ENCODE data around the gene PTPRG. TPM values are rescaled to one million over a fixed set of nuclear protein-coding genes. Genes with fewer than 3 reads are reported as not detected.

PTPRG gene
- total RNA-seq, 2 experiments from 2014 or later: 0.13 to 0.70 TPM

GRCh38 chr3:62020706-62021105 lies 459.3 kb downstream of the PTPRG start:
- no peaks in the 10 kb centered on the region for H3K79me2 ChIP-seq (ENCODE audit: insufficient read depth, low read depth, low read length)

GRCh38 chr3:62022312-62022711 lies 460.9 kb downstream of the PTPRG start:
- no peak for DNase-seq (ENCODE audit: low spot score)
- no peaks in the 10 kb centered on the region for H3K4me1 ChIP-seq (ENCODE audit: insufficient read depth, low read length, poor library complexity, severe bottlenecking)
- no peaks in the 10 kb centered on the region for H4K20me1 ChIP-seq (ENCODE audit: insufficient read depth, low read length)
- ChIA-PET CTCF (ENCODE audit: unreplicated experiment) (no interaction called here), POLR2A (interaction anchor here (0.6 kb wide), 1 partner anchor 118 kb away, joined by 3 read pairs; no protein-coding TSS in a partner anchor)
- intact Hi-C loops (cut with micrococcal nuclease; ENCODE audit: unreplicated experiment): no loop called here
- no peaks in the 10 kb centered on the region for H3K36me3 ChIP-seq (ENCODE audit: insufficient read depth, low read length)
- no peaks in the 10 kb centered on the region for H3K9me2 ChIP-seq (ENCODE audit: insufficient read depth, low read length)
- no peaks in the 10 kb centered on the region for H3K79me2 ChIP-seq (ENCODE audit: insufficient read depth, low read depth, low read length)
- no peak overlapping the region for H3K4me2 ChIP-seq (ENCODE audit: low read length)
- no peaks in the 10 kb centered on the region for H3K9me3 ChIP-seq (ENCODE audit: low read length)
- TF ChIP-seq EZH2phosphoT487 (IDR thresholded peaks at IDR 0.05; ENCODE audit: borderline replicate concordance, low read depth, low read length): no peak
- TF ChIP-seq, protein P1, sequence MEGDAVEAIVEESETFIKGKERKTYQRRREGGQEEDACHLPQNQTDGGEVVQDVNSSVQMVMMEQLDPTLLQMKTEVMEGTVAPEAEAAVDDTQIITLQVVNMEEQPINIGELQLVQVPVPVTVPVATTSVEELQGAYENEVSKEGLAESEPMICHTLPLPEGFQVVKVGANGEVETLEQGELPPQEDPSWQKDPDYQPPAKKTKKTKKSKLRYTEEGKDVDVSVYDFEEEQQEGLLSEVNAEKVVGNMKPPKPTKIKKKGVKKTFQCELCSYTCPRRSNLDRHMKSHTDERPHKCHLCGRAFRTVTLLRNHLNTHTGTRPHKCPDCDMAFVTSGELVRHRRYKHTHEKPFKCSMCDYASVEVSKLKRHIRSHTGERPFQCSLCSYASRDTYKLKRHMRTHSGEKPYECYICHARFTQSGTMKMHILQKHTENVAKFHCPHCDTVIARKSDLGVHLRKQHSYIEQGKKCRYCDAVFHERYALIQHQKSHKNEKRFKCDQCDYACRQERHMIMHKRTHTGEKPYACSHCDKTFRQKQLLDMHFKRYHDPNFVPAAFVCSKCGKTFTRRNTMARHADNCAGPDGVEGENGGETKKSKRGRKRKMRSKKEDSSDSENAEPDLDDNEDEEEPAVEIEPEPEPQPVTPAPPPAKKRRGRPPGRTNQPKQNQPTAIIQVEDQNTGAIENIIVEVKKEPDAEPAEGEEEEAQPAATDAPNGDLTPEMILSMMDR (conservative IDR thresholded peaks at IDR 0.05; ENCODE audit: low read length): no peak
- no TSS peak for BruUV-seq (replicated peaks)
- no peak overlapping the region for H3K27ac ChIP-seq (ENCODE audit: low read depth, low read length, poor library complexity, severe bottlenecking)
- H3K4me3 ChIP-seq (ENCODE audit: low read depth, low read length, poor library complexity, severe bottlenecking): no peak overlapping the region
- H2AFZ ChIP-seq (ENCODE audit: low read length): no peak overlapping the region

More at GRCh38 chr3:62020706-62021105, 459.3 kb downstream of the PTPRG start:
- POLR2A ChIA-PET: no interaction called here
- no peak overlapping the region for H3K27ac ChIP-seq (ENCODE audit: low read depth, low read length, poor library complexity, severe bottlenecking)
- DNase-seq (ENCODE audit: low spot score): no peak
- TF ChIP-seq EZH2phosphoT487 (IDR thresholded peaks at IDR 0.05; ENCODE audit: borderline replicate concordance, low read depth, low read length): no peak
- TF ChIP-seq, protein P1 (conservative IDR thresholded peaks at IDR 0.05; ENCODE audit: low read length): no peak
- intact Hi-C loops (cut with micrococcal nuclease; ENCODE audit: unreplicated experiment): no loop called here
- no peaks in the 10 kb centered on the region for H4K20me1 ChIP-seq (ENCODE audit: insufficient read depth, low read length)
- H3K4me3 ChIP-seq (ENCODE audit: low read depth, low read length, poor library complexity, severe bottlenecking): no peak overlapping the region
- H3K9me2 ChIP-seq (ENCODE audit: insufficient read depth, low read length): no peaks in the 10 kb centered on the region
- H3K9me3 ChIP-seq (ENCODE audit: low read length): no peaks in the 10 kb centered on the region
- H2AFZ ChIP-seq (ENCODE audit: low read length): no peak overlapping the region
- CTCF ChIA-PET (ENCODE audit: unreplicated experiment): no interaction called here
- no peaks in the 10 kb centered on the region for H3K36me3 ChIP-seq (ENCODE audit: insufficient read depth, low read length)
- no peak overlapping the region for H3K4me2 ChIP-seq (ENCODE audit: low read length)
- H3K4me1 ChIP-seq (ENCODE audit: insufficient read depth, low read length, poor library complexity, severe bottlenecking): no peaks in the 10 kb centered on the region
- no TSS peak for BruUV-seq (replicated peaks)

- no peaks in the 10 kb centered on the region for H4K20me1 ChIP-seq (ENCODE audit: insufficient read depth, low read length)
- no peak for DNase-seq (ENCODE audit: low spot score)
- no peaks in the 10 kb centered on the region for H3K9me2 ChIP-seq (ENCODE audit: insufficient read depth, low read length)
- H3K79me2 ChIP-seq (ENCODE audit: insufficient read depth, low read depth, low read length): no peaks in the 10 kb centered on the region
- CTCF ChIA-PET (ENCODE audit: unreplicated experiment): no interaction called here
- no peak overlapping the region for H3K4me3 ChIP-seq (ENCODE audit: low read depth, low read length, poor library complexity, severe bottlenecking)
- intact Hi-C loops (cut with micrococcal nuclease; ENCODE audit: unreplicated experiment): no loop called here
- BruUV-seq (replicated peaks): no TSS peak
- TF ChIP-seq, protein P1 (conservative IDR thresholded peaks at IDR 0.05; ENCODE audit: low read length): no peak
- no peak for TF ChIP-seq EZH2phosphoT487 (IDR thresholded peaks at IDR 0.05; ENCODE audit: borderline replicate concordance, low read depth, low read length)
- POLR2A ChIA-PET: interaction anchor here (0.6 to 0.7 kb wide), 2 partner anchors 162 to 1915 kb away, joined by 3 read pairs; no protein-coding TSS in a partner anchor
- H3K9me3 ChIP-seq (ENCODE audit: low read length): no peaks in the 10 kb centered on the region
- no peaks in the 10 kb centered on the region for H3K36me3 ChIP-seq (ENCODE audit: insufficient read depth, low read length)
- no peaks in the 10 kb centered on the region for H3K4me1 ChIP-seq (ENCODE audit: insufficient read depth, low read length, poor library complexity, severe bottlenecking)
- H3K4me2 ChIP-seq (ENCODE audit: low read length): no peak overlapping the region
- no peak overlapping the region for H3K27ac ChIP-seq (ENCODE audit: low read depth, low read length, poor library complexity, severe bottlenecking)
- H2AFZ ChIP-seq (ENCODE audit: low read length): no peak overlapping the region
Measured at GRCh38 chr3:62024882-62025281, 463.5 kb downstream of the PTPRG start.
